Mammary epithelial cell (primary cell): Measurements from ENCODE around the gene ALOX12.

Experiments used
- CTCF ChIP-seq, 2 donors: IDR thresholded peaks in 1 of 2; conservative IDR thresholded peaks in 1 of 2; 2 replicates each; pipeline ENCODE4 v1.5.1; 2011 to 2012; ENCODE audit warnings: inconsistent platforms in 2 of 2, low read length in 2 of 2, mild to moderate bottlenecking in 2 of 2, control low read depth in 1 of 2, low read depth in 1 of 2; ENCODE audit not compliant: insufficient read depth in 1 of 2; ENCODE audit errors: extremely low read depth in 1 of 2
- EZH2 ChIP-seq: IDR thresholded peaks from 2 replicates; pipeline ENCODE4 v1.6.1; 2012; ENCODE audit warnings: low read length, inconsistent platforms, borderline replicate concordance

- TF ChIP-seq CTCF (conservative IDR thresholded peaks at IDR 0.05 in 1 of 2, IDR thresholded peaks at IDR 0.05 in 1 of 2; ENCODE audit: extremely low read depth in 1 of 2, insufficient read depth in 1 of 2, low read depth in 1 of 2, low read length in 2 of 2) (no peak), EZH2 (no peak)
These were observed 33.2 kb downstream of the ALOX12 start for GRCh38 chr17:7029096-7029495.
